Activated CD8-positive, alpha-beta memory T cell treated with anti-CD3 and anti-CD28 coated beads, Interleukin-2, amount 50 U/mL, for 24 hours (primary cell): Measurements from ENCODE around the gene SLC35F3.
A peak's percentile ranks its signal among the peaks of the same experiment; 100 is the strongest.

Source experiments
- DNase-seq: peaks from one replicate; pipeline ENCODE4 v3.0.0-alpha.2; 2020; ENCODE audit errors: extremely low read depth

SLC35F3 gene

GRCh38 chr1:234040446-234041317 is 136.2 kb downstream of the SLC35F3 start:
- DNase-seq: no peak

- no peak for DNase-seq
These were observed 139.6 kb downstream of the SLC35F3 start for GRCh38 chr1:234044079-234044478.

- no peak for DNase-seq
These were observed 142.6 kb downstream of the SLC35F3 start for GRCh38 chr1:234047123-234047522.

GRCh38 chr1:234062166-234062565 is 157.7 kb downstream of the SLC35F3 start:
- no peak for DNase-seq

- DNase-seq: peak; percentile 40
These were observed 161.4 kb downstream of the SLC35F3 start for GRCh38 chr1:234065794-234066447.

- DNase-seq: no peak
These were observed 163.3 kb downstream of the SLC35F3 start for GRCh38 chr1:234067581-234068337.

GRCh38 chr1:234069760-234070159 is 165.3 kb downstream of the SLC35F3 start:
- DNase-seq: no peak

- no peak for DNase-seq
These were observed 168.3 kb downstream of the SLC35F3 start for GRCh38 chr1:234072793-234073192.

- no peak for DNase-seq
These were observed 173.7 kb downstream of the SLC35F3 start for GRCh38 chr1:234078143-234078542.

- no peak for DNase-seq
These were observed 175.4 kb downstream of the SLC35F3 start for GRCh38 chr1:234079896-234080295.

GRCh38 chr1:234083460-234083859 is 179.0 kb downstream of the SLC35F3 start:
- no peak for DNase-seq

- no peak for DNase-seq
These were observed 184.9 kb downstream of the SLC35F3 start for GRCh38 chr1:234089396-234089795.

GRCh38 chr1:234090212-234091064 is 186.0 kb downstream of the SLC35F3 start:
- DNase-seq: no peak

- DNase-seq: no peak
These were observed 186.6 kb downstream of the SLC35F3 start for GRCh38 chr1:234091065-234091401.

- DNase-seq: no peak
These were observed 187.4 kb downstream of the SLC35F3 start for GRCh38 chr1:234091876-234092275.

- no peak for DNase-seq
These were observed 188.6 kb downstream of the SLC35F3 start for GRCh38 chr1:234093107-234093506.

- no peak for DNase-seq
These were observed 189.3 kb downstream of the SLC35F3 start for GRCh38 chr1:234093741-234094140.

- DNase-seq: no peak
These were observed 189.7 kb downstream of the SLC35F3 start for GRCh38 chr1:234094172-234094571.

GRCh38 chr1:234096161-234096770 is 191.8 kb downstream of the SLC35F3 start:
- no peak for DNase-seq

- no peak for DNase-seq
These were observed 198.1 kb downstream of the SLC35F3 start for GRCh38 chr1:234102583-234102982.

- no peak for DNase-seq
These were observed 198.7 kb downstream of the SLC35F3 start for GRCh38 chr1:234103198-234103597.
